ENCODE results near the gene PDCL2.

GRCh38 chr4:55538531-55538930, 53.5 kb downstream of the PDCL2 start:
- TF ChIP-seq POLR2A (IDR thresholded peaks at IDR 0.05; ENCODE audit: control extremely low read depth in 1 of 2, low read depth in 2 of 2, low read length in 2 of 2) (no peak), CEBPB (IDR thresholded peaks at IDR 0.05; ENCODE audit: low read depth, low read length) (no peak), CTCF (IDR thresholded peaks at IDR 0.05; ENCODE audit: control extremely low read depth in 1 of 3, insufficient read depth in 1 of 3, low read depth in 1 of 3, low read length in 3 of 3) (no peak), KDM5A (IDR thresholded peaks at IDR 0.05; ENCODE audit: low read length) (no peak), MAX (IDR thresholded peaks at IDR 0.05) (no peak), POU5F1 (IDR thresholded peaks at IDR 0.05; ENCODE audit: low read depth, low read length) (no peak), POLR2AphosphoS5 (IDR thresholded peaks at IDR 0.05; ENCODE audit: low read depth, low read length) (no peak), EP300 (IDR thresholded peaks at IDR 0.05; ENCODE audit: borderline replicate concordance in 1 of 2, low read depth in 2 of 2, low read length in 2 of 2) (no peak)

Data from H1 (cell line).